ENCODE measurements around the gene YWHAQ. TPM values are rescaled to one million over a fixed set of nuclear protein-coding genes. Genes with fewer than 3 reads are reported as not detected.

The YWHAQ gene
- total RNA-seq, 1 experiment from 2014 or later: 189 TPM

DNA sequence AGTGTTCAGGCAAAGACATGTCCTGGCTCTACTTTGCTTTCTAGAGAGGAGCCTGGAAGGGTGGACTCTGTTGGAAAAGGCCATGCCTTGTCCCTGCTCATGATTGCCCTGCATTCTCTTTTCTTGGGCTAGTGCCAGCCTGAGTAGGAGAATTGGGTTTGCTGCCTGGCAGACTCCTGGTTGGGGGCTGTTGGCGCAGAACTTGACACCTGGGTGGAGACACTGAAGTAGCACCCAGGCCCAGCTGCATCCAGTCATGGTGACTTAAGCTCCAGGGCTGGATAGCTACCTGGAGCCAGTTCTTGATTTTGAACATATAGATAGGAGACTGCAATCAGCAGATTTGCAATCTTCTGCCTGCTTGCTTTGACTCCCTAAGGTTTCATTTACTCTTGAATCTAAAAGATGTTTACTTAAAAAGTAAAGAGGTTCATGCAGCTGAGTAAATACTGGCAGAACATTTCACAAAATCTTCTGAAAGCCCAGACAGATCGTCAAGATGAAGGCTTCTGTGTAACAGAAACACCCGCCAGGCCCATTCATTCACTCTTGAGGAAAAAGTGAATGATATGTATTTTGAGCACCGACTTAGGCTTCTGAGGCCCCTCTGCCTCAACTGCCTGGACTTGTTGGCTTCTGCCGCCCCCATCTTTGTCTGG lies 38.0 kb upstream of the YWHAQ start:
- H4K20me1 ChIP-seq (ENCODE audit: insufficient read depth, low read depth, low read length): no peaks in the 10 kb centered on the region
- H3K4me3 ChIP-seq (ENCODE audit: low read length): no peak overlapping the region
- no peak overlapping the region for H3K27ac ChIP-seq (ENCODE audit: low read length)
- no peak overlapping the region for H2AFZ ChIP-seq (ENCODE audit: low read length)
- H3K9me2 ChIP-seq (replicated peaks; ENCODE audit: insufficient read depth, low read length): no peaks in the 10 kb centered on the region
- no peaks in the 10 kb centered on the region for H3K36me3 ChIP-seq (ENCODE audit: insufficient read depth, low read length)
- H3K4me2 ChIP-seq (ENCODE audit: low read depth, low read length, poor library complexity, severe bottlenecking): no peak overlapping the region
- no peak for DNase-seq
- no peaks in the 10 kb centered on the region for H3K4me1 ChIP-seq (ENCODE audit: low read length)
- no peaks in the 10 kb centered on the region for H3K9me3 ChIP-seq (ENCODE audit: low read length)
- H3K9ac ChIP-seq (ENCODE audit: low read length): no peak overlapping the region
- no peaks in the 10 kb centered on the region for H3K79me2 ChIP-seq (ENCODE audit: low read length)
- no peaks in the 10 kb centered on the region for H3K27me3 ChIP-seq (ENCODE audit: low read length)

DNA sequence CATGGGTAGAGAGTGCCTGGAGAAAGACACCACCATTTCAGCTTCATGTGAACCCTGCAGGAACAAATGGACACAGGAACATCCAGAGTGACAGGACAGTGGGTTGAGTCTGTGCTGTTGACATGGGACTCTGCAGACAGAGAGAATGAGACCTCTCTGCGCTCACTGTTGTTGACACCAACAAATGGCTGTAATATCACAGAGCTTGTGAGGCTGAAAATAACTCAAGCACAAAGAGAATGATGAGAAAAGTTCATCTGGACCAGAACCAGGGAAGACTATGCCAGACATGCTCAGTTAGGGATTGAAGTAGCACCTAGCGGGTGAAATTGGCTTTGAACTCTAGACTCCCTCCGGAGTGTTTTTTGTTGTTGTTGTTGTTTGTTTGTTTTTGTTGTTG lies 37.0 kb upstream of the YWHAQ start:
- Histone ChIP-seq H3K4me2 (ENCODE audit: low read depth, low read length, poor library complexity, severe bottlenecking) (no peak overlapping the region), H3K4me1 (ENCODE audit: low read length) (no peaks in the 10 kb centered on the region), H3K9me2 (replicated peaks; ENCODE audit: insufficient read depth, low read length) (no peaks in the 10 kb centered on the region), H4K20me1 (ENCODE audit: insufficient read depth, low read depth, low read length) (no peaks in the 10 kb centered on the region), H3K27me3 (ENCODE audit: low read length) (no peaks in the 10 kb centered on the region), H2AFZ (ENCODE audit: low read length) (no peak overlapping the region), H3K79me2 (ENCODE audit: low read length) (no peaks in the 10 kb centered on the region), H3K4me3 (ENCODE audit: low read length) (no peak overlapping the region), H3K27ac (ENCODE audit: low read length) (no peak overlapping the region), H3K9me3 (ENCODE audit: low read length) (no peaks in the 10 kb centered on the region), H3K9ac (ENCODE audit: low read length) (no peak overlapping the region), H3K36me3 (ENCODE audit: insufficient read depth, low read length) (no peaks in the 10 kb centered on the region)
- no peak for DNase-seq

DNA sequence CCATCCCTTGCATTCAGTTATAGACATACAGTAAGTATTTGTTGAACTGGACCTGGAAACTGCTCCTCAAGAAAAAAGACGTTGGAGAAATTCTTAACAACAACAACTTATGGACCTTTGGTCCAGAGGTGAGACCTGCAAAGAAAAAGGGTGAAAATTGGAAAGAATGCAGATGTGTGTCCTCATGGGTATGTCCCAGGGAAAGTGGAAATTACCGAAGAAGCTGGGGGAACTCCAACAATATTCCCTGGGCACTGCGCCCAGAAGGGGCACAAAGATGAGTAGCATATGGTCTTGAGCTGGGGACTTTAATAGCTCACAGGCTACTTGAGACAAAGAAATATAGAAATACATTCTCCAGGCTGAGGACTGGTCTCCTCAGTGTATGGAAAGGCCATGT lies 35.5 kb upstream of the YWHAQ start:
- H4K20me1 ChIP-seq (ENCODE audit: insufficient read depth, low read depth, low read length): no peaks in the 10 kb centered on the region
- no peaks in the 10 kb centered on the region for H3K9me3 ChIP-seq (ENCODE audit: low read length)
- no peak overlapping the region for H3K4me3 ChIP-seq (ENCODE audit: low read length)
- no peak overlapping the region for H3K9ac ChIP-seq (ENCODE audit: low read length)
- no peak overlapping the region for H2AFZ ChIP-seq (ENCODE audit: low read length)
- peaks cover 2% of the 10 kb centered on the region; the same call in 1 of the 2 replicates for H3K4me1 ChIP-seq (ENCODE audit: low read length)
- no peak overlapping the region for H3K27ac ChIP-seq (ENCODE audit: low read length)
- no peaks in the 10 kb centered on the region for H3K79me2 ChIP-seq (ENCODE audit: low read length)
- no peaks in the 10 kb centered on the region for H3K36me3 ChIP-seq (ENCODE audit: insufficient read depth, low read length)
- H3K9me2 ChIP-seq (replicated peaks; ENCODE audit: insufficient read depth, low read length): no peaks in the 10 kb centered on the region
- no peak overlapping the region for H3K4me2 ChIP-seq (ENCODE audit: low read depth, low read length, poor library complexity, severe bottlenecking)
- H3K27me3 ChIP-seq (ENCODE audit: low read length): no peaks in the 10 kb centered on the region
- DNase-seq: no peak

DNA sequence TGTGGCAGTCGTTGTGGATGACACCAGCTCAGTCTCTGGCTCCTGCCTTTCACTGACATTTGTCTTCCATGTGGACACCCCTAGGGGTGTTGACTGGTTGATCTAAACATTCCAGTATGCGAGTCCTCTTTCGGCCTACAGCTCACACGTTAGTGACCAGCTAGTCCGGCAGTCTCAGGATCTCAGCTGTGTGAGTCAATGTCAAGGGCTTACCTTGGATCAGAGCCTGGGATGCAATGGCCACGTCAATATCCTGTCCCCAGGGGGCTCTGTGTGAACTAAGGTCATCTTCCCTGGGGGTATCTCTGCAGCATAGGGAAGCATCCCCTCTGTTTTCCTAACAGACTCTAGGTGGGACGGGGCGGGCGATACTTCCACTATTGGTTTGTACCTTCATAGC lies 35.1 kb upstream of the YWHAQ start:
- H3K4me2 ChIP-seq (ENCODE audit: low read depth, low read length, poor library complexity, severe bottlenecking): no peak overlapping the region
- no peaks in the 10 kb centered on the region for H3K9me2 ChIP-seq (replicated peaks; ENCODE audit: insufficient read depth, low read length)
- H2AFZ ChIP-seq (ENCODE audit: low read length): no peak overlapping the region
- H3K36me3 ChIP-seq (ENCODE audit: insufficient read depth, low read length): no peaks in the 10 kb centered on the region
- H3K27ac ChIP-seq (ENCODE audit: low read length): no peak overlapping the region
- H3K27me3 ChIP-seq (ENCODE audit: low read length): no peaks in the 10 kb centered on the region
- H3K79me2 ChIP-seq (ENCODE audit: low read length): no peaks in the 10 kb centered on the region
- no peak overlapping the region for H3K9ac ChIP-seq (ENCODE audit: low read length)
- H3K4me3 ChIP-seq (ENCODE audit: low read length): no peak overlapping the region
- no peaks in the 10 kb centered on the region for H4K20me1 ChIP-seq (ENCODE audit: insufficient read depth, low read depth, low read length)
- peaks cover 2% of the 10 kb centered on the region; the same call in 1 of the 2 replicates for H3K4me1 ChIP-seq (ENCODE audit: low read length)
- no peaks in the 10 kb centered on the region for H3K9me3 ChIP-seq (ENCODE audit: low read length)
- no peak for DNase-seq

DNA sequence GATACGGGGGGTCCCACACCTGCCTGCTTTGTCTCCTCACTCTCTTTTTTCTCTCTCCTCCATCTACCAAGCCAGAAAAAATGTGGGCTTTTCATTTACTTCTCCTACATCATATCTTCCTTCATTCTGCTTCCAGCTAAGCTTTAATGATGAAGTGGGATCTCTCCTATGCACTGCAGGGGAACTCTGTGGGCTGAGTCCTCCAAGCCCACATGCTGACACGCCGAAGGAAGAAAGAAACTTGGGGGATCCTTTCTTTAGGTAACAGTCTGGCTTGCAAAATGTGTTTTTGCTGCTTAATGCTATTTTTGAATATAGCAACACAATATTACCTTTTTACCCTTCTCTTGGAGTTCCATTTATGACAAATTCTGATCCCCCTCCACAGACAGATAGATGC lies 33.6 kb upstream of the YWHAQ start:
- no peaks in the 10 kb centered on the region for H3K9me2 ChIP-seq (replicated peaks; ENCODE audit: insufficient read depth, low read length)
- no peaks in the 10 kb centered on the region for H3K27me3 ChIP-seq (ENCODE audit: low read length)
- H3K79me2 ChIP-seq (ENCODE audit: low read length): no peaks in the 10 kb centered on the region
- no peak for DNase-seq
- H2AFZ ChIP-seq (ENCODE audit: low read length): no peak overlapping the region
- no peak overlapping the region for H3K4me3 ChIP-seq (ENCODE audit: low read length)
- no peaks in the 10 kb centered on the region for H4K20me1 ChIP-seq (ENCODE audit: insufficient read depth, low read depth, low read length)
- no peaks in the 10 kb centered on the region for H3K36me3 ChIP-seq (ENCODE audit: insufficient read depth, low read length)
- no peak overlapping the region for H3K4me2 ChIP-seq (ENCODE audit: low read depth, low read length, poor library complexity, severe bottlenecking)
- no peak overlapping the region for H3K9ac ChIP-seq (ENCODE audit: low read length)
- no peak overlapping the region for H3K27ac ChIP-seq (ENCODE audit: low read length)
- no peaks in the 10 kb centered on the region for H3K9me3 ChIP-seq (ENCODE audit: low read length)
- peaks cover 2% of the 10 kb centered on the region; the same call in 1 of the 2 replicates for H3K4me1 ChIP-seq (ENCODE audit: low read length)

DNA sequence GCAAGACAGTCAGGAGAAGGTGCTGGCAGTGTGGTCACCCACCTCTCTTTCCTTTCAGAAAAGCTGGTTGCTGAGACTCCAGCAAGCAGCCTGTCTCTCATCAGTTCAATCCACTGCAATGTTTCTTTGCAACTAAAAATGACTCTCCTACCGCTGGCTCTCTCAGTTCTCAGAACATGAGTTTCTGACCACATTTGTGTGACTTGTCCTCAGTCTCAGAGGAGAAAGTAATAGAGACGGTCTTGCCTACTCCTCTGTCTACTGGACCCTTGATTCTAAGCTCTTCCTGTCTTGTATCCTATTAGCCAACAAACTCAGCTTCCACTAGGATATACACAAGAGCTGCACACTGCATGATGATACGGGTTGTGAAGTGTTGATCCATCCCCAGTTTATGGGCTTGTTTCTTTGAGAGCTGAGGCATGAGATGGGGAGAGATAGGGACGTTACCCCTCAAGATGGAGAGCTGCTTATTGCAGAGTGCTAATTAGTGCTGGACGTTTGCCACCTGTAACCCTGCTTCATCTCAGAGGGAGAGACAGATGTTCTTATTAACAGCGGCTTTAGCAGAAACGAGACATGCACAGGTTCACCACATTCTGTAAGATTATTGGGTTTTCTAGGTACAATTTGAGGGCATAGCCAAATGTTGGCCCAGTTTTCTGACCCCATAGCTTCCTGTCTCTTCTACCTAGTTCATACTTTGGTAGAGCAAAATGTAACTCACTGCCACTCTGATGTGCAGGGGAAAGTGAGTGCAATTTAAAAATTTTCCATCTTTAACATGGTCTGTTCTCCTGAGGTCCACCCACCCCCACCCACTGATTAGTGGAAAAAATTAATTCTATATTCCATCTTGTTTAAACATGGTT lies 32.4 kb upstream of the YWHAQ start:
- Histone ChIP-seq H2AFZ (ENCODE audit: low read length) (no peak overlapping the region), H3K4me1 (ENCODE audit: low read length) (peaks cover 2% of the 10 kb centered on the region; the same call in 1 of the 2 replicates), H3K27ac (ENCODE audit: low read length) (no peak overlapping the region), H3K4me2 (ENCODE audit: low read depth, low read length, poor library complexity, severe bottlenecking) (no peak overlapping the region), H3K36me3 (ENCODE audit: insufficient read depth, low read length) (no peaks in the 10 kb centered on the region), H3K9me2 (replicated peaks; ENCODE audit: insufficient read depth, low read length) (no peaks in the 10 kb centered on the region), H3K79me2 (ENCODE audit: low read length) (no peaks in the 10 kb centered on the region), H4K20me1 (ENCODE audit: insufficient read depth, low read depth, low read length) (no peaks in the 10 kb centered on the region), H3K27me3 (ENCODE audit: low read length) (no peaks in the 10 kb centered on the region), H3K9ac (ENCODE audit: low read length) (no peak overlapping the region), H3K9me3 (ENCODE audit: low read length) (no peaks in the 10 kb centered on the region), H3K4me3 (ENCODE audit: low read length) (no peak overlapping the region)
- no peak for DNase-seq

DNA sequence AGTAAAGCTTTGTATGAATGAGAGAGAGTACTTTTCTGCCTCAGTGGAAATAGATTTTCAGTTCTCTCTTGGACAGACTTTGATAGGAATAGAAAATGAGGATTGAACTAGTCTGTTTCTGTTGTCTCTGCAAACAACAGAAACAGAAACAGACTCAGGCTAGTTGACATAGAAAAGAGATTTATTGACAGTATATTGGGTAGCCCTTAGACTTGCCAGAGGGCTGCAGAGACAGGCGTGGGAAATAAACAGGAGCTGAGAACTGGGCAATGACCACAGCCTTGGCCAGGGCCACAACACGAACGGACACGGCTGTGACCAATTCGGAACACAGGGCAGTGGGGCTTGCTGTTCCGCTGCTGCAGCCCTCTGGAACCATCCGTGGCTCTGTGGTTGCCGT lies 30.5 kb upstream of the YWHAQ start:
- Histone ChIP-seq H3K9ac (ENCODE audit: low read length) (no peak overlapping the region), H3K9me2 (replicated peaks; ENCODE audit: insufficient read depth, low read length) (no peaks in the 10 kb centered on the region), H3K4me3 (ENCODE audit: low read length) (no peak overlapping the region), H2AFZ (ENCODE audit: low read length) (no peak overlapping the region), H3K4me1 (ENCODE audit: low read length) (peaks cover 2% of the 10 kb centered on the region; the same call in 1 of the 2 replicates), H3K36me3 (ENCODE audit: insufficient read depth, low read length) (no peaks in the 10 kb centered on the region), H3K4me2 (ENCODE audit: low read depth, low read length, poor library complexity, severe bottlenecking) (no peak overlapping the region), H3K27ac (ENCODE audit: low read length) (no peak overlapping the region), H3K79me2 (ENCODE audit: low read length) (no peaks in the 10 kb centered on the region), H3K27me3 (ENCODE audit: low read length) (no peaks in the 10 kb centered on the region), H3K9me3 (ENCODE audit: low read length) (no peaks in the 10 kb centered on the region), H4K20me1 (ENCODE audit: insufficient read depth, low read depth, low read length) (no peaks in the 10 kb centered on the region)
- DNase-seq: no peak

DNA sequence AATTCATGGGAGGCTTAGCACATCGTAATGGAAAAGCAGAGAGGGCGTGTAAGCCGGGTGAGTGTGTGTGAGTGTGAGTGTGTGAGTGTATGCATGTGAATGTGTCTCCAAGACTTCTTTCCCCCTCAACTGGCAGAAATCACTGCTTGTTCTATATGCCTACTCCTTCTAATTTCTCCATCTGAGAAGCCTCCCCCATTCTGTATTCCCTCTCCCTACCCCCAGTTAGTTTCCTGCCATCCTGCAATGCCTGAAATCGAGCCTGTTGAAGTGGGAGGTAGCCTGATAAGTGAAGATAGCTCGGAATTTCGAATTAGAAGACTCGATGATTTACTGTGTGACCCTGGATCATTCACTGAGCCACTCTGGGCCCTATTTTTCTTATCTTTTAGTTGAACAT lies 30.0 kb upstream of the YWHAQ start:
- no peak overlapping the region for H3K27ac ChIP-seq (ENCODE audit: low read length)
- no peaks in the 10 kb centered on the region for H3K27me3 ChIP-seq (ENCODE audit: low read length)
- no peaks in the 10 kb centered on the region for H3K9me3 ChIP-seq (ENCODE audit: low read length)
- H3K4me2 ChIP-seq (ENCODE audit: low read depth, low read length, poor library complexity, severe bottlenecking): no peak overlapping the region
- H3K36me3 ChIP-seq (ENCODE audit: insufficient read depth, low read length): no peaks in the 10 kb centered on the region
- H3K4me3 ChIP-seq (ENCODE audit: low read length): no peak overlapping the region
- H2AFZ ChIP-seq (ENCODE audit: low read length): no peak overlapping the region
- no peaks in the 10 kb centered on the region for H4K20me1 ChIP-seq (ENCODE audit: insufficient read depth, low read depth, low read length)
- H3K79me2 ChIP-seq (ENCODE audit: low read length): no peaks in the 10 kb centered on the region
- H3K9ac ChIP-seq (ENCODE audit: low read length): no peak overlapping the region
- H3K9me2 ChIP-seq (replicated peaks; ENCODE audit: insufficient read depth, low read length): no peaks in the 10 kb centered on the region
- no peak for DNase-seq
- H3K4me1 ChIP-seq (ENCODE audit: low read length): peaks cover 2% of the 10 kb centered on the region; the same call in 1 of the 2 replicates

Data from Karpas-422 (cell line).